TTC549 (cell line): ENCODE results near the gene CD59.
"Not testable (repeated sequence)": the region's sequence is repeated elsewhere in the genome, so short reads cannot be mapped to it uniquely, and the experiment has no call there.

Experiments used
- FAIRE-seq: peaks from 2 replicates; lab custom pipeline; 2012; peaks lifted over from hg19 to GRCh38; lab: Jason Lieb, UNC

The CD59 gene

DNA sequence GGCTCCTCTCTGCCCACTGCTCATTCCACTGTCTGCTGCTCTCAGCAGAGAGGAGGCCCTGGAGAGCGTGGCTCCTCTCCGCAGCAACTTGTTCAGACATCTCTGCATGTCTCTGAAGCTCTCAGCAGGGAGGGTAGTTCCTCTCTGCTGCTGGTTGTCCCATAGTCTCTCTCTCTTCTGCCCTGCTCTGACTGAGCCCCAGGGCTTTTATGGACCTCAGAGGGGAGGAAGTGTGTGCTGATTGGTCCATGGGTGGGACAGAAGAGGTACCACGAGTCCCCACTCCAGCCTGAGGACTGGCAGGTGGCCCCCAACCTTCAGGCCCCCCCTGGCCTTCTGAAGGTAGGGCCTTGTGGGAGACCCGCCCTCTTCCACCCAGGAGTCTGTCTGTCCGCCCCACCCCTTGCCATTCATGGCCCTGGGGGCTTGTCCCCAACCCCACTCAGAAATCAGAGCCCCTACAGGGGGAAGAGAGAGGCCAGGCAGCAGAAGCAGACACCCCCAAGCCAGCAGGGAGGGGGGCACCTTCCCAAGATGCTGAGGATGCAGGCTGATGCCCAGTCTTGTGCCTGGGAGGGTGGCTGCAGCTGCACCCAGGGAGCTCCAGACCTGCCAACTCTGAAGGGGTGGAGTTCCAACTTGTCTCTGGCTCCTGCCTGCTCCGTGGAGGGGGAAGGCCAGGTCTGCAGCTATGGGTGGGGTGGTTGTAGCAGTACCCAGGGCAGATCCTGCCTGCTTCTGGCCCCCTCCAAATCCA, 70.7 kb downstream of the CD59 start:
- no peak for FAIRE-seq

DNA sequence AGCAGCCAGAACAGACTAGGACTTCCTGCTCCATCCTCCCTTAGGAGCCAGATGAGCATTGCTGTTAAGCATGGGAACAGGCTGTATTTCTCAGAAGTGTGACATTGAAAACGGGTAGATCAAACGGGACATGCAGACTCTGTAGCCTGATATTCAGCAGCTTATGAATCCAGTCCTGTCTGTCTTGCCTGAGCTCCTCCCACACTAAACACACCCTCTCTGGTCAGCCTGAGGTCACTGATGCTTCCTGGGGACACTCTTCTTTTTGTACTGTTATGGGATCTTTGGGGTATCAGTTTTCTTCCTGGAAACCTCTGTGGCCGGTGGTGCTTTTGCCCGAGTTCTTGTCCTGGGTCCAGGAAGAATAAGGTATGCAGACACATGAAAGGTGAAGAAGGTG, 71.4 kb downstream of the CD59 start:
- no peak for FAIRE-seq

DNA sequence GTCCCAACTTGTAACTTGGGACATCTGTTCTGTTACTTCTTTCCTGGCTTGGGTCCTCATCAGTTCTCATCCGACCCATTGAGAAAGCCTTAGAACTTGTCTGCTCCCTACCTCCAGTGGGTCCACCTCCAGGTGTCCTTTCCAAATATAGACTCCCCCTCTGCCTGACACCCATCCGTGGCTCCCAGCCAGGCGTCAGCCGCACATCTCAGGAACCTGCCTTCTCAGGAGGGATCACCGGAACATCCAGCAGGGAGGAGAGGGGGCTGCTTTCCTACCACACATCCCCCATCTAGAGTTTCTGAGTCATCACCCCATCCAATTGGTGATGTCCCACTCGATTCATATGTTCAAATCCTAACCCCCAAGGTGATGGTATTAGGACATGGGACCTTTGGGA, 72.1 kb downstream of the CD59 start:
- no peak for FAIRE-seq

DNA sequence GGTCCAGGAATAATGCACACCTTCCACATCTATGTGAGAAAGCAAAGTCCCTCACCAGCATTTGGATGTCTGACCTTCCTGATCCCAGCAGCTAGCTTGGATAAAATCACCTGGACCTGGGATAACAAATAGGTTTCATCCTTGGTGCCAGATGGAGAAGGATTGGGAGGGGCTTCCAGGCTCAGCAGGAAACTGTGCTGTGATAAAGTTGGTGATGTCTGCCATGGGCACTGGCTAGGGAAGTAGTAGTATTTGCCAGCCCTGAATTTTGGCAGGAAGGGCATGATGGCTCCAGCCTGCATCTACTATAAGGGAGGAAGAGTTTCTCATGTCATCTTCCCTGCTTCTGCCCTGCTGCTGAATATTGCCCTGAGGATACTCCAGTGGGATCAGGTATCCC, 73.1 kb downstream of the CD59 start:
- FAIRE-seq = no peak

DNA sequence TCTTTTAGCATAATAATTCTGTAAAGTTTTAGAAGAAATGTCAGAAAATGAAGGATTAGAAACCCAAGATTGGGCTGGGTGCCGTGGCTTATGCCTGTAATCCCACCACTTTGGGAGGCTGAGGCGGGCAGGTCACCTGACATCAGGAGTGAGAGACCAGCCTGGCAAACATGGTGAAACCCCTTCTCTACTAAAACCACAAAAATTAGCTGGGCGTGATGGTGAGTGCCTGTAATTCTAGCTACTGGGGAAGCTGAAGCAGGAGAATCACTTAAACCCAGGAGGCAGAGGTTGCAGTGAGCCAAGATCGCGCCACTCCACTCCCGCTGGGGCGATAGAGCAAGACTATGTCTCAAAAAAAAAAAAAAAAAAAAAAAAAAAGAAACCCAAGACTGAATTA, 74.7 kb downstream of the CD59 start:
- FAIRE-seq = not testable (repeated sequence)

DNA sequence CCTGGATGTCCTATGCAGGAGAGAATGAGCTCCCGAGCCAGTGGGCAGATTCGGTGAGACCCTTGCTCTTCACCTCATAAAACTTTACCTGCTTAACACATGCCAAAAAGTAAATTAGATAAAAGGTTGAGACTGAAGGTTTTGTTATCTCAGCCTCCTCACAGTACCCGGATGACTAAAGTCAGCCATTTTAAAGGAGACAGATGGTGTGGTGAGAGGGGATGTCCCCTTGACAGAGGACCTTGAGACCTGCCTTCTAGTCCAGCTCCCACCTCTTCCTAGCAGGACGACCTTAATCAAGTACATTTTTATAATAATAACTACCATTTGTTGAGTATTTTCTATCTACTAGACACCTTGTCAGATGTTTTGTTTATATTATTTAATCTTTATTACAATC, 75.3 kb downstream of the CD59 start:
- no peak for FAIRE-seq

DNA sequence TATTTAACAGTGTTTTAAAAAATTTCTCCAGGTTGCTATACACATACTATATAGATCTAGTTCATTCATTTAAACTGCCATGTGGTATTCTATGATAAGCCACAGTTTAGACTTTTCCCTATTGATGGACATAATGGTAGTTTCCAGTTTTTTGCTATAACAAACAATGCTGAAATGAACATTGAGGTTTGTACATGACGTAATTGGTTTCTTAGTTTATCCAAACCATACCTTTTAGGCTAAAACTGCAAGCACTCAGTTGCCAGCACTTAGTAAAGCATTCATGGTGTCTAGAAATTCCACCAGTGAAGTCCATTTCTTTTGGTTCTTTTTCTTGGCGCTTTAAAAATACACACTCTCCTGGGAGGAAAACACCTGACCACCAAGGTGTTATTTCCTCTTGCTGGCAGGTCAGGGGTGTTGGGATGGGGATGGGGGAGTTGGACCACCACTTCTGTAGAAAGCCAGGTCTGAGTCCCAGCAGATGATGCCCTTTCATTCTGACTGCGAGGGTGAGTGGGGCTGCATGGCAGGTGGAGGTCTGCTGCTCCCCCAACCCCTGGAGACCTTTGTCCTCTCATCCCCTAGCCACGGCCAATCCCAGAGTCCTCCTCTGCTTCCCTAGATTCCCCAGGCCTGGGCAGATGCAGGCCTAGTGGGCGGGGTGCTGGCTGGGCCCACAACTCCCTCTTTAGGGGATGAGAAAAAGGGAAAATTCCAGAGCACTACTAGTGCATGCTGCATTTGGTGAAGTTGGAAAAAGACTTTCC, 76.7 kb downstream of the CD59 start:
- no peak for FAIRE-seq

DNA sequence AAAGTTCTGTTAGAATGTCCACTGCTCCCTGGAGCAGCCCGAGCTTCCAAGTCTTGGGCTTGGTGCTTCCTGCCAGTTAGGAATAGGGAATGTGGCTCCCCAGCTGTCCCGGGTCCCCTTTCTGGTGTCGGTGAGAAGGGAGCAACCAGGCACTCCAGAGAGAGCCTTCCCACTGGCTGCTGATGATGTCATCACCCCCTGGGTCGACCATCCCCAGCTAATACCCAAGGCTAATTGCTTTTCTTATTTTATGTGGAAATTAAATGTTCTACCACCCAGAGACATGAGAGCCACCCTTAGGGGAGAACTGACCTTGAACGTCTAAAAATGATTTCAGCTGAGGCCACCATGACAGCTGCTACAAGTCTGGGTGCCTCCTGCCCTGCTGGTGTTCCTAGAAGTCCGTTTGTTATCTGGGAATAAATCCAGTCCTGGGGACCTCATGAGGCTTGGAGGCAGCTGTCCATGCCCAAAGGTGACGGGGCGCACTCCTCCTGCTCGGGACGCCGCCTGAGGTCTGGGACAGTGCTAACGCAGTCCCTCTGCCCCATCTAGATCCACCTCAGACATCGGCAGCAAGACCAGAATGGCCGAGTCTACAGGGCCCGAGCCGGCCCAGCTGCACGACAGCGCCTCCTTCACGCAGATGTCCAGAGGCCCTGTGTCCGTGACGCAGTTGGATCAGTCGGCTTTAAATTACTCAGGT, 77.9 kb downstream of the CD59 start:
- FAIRE-seq = no peak

DNA sequence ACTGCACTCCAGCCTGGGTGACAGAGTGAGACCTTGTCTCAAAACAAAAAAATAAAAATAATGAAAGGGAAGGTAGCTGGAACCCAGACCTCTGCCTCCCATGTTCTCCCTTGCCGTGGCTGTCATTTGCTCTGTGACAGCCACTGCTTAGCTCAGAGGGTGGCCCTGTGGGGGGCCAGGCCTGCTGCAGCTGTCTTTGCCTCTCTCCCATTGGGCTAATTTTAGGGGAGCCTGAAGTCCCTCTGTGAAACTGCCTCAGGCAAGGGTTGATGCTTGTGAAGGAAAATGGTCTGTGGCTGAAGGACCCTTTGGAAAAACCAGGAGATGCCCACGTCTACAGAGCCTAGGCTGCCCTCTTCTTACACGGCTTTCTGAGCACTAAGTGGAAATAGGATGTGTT, 78.5 kb downstream of the CD59 start:
- FAIRE-seq = no peak

DNA sequence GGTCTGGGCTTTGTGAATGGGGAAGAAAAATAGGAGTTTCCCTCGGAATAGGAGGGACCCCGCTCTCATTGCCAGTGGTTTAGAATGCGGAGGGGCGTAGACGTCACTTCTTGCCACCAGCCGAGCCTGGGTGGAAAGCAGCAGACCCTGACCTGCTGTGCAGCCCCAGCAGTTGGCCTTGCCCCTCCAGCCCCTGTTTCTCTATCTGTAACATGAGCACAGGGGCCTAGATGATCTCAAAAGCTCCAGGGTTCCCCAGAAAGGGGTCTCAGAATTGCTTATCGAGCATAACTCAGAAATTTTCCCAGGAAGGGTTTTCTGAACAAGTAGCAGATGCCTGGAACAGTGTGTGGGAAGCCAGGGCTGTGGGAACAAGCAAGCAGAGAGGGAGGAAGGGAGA, 79.5 kb downstream of the CD59 start:
- no peak for FAIRE-seq

DNA sequence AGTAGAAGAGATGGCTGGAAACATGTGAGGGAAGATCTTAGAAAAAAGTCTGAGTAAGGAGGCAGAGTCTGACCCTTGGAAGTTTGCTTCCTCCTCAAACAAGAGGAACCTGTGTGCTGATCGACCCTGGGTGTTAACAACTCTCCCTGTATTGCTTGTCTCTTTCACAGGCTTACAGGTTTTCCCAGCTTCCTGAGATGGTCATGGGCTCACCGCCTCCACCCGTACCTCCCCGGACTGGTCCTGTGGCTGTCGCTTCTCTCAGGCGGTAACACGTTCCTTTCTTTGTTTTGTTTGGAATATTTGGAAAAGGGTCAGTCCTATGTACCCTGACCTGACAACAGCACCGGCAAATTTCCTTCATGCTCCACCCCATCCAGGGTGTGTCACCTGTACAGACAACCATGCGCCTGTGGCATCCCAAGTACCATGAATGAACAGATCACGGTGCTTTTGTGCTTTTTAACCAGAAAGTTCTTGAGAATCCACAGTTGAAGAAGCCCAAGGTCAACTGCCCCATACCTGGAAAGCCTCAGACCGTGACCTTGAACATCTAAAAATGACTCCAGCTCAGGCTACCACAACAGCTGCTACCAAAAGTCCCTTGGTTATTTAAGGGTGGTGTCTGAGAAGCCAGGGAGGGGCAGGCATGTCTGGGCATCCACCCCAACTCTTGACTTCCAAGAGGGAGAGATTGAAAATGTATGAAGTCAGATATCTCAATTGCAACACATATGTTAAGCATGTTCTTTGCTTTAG, 80.2 kb downstream of the CD59 start:
- FAIRE-seq = no peak

DNA sequence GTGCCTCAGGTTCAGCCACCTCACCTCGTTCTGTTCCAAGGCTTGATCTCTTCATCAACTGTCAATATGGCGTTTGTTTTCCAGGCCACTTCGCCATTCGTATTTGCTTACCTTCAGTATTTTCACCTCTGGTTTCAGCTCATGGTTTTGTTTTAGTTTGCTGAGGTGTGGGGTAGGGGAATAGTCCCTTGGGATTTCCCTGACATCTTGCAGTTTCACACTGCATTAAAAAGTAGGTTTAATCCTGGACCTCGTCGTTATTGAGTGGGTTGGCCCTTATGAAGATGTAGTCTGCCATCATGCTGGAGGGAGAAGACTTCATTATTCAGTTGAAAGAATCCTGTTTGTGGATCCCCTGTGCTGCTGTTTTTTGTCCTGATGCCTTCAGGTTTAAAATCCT, 81.6 kb downstream of the CD59 start:
- FAIRE-seq = no peak
